K562 (cell line): ENCODE results near the gene HSBP1L1. TPM values are rescaled to one million over a fixed set of nuclear protein-coding genes. Genes with fewer than 3 reads are reported as not detected.

Experiments used
- AFF1 ChIP-seq, 2 experiments: fragments of 450-650 bp; IDR thresholded peaks; 2 replicates each; pipeline ENCODE4 v1.6.1; 2018; ENCODE audit warnings: mild to moderate bottlenecking in 2 of 2, low read depth in 1 of 2; ENCODE audit not compliant: partially characterized antibody in 2 of 2
- ATF1 ChIP-seq, 2 experiments: fragments of 450-650 bp in 1 of 2; IDR thresholded peaks; 2 replicates each; pipeline ENCODE4 v1.6.1; 2016; ENCODE audit warnings: missing compliant biosample characterization in 1 of 2, missing genetic modification characterization in 1 of 2
- CEBPB ChIP-seq: fragments of 450-650 bp; IDR thresholded peaks from 2 replicates; pipeline ENCODE4 v1.6.1; 2016; ENCODE audit warnings: missing genetic modification characterization, missing compliant biosample characterization
- EGR1 ChIP-seq: fragments of 450-650 bp; conservative IDR thresholded peaks from 2 replicates; pipeline ENCODE4 v1.6.1; 2017; ENCODE audit warnings: mild to moderate bottlenecking
- KDM1A ChIP-seq, 2 experiments: fragments of 450-650 bp; IDR thresholded peaks; 2 replicates each; pipeline ENCODE4 v1.6.1; 2016; ENCODE audit warnings: mild to moderate bottlenecking in 2 of 2
- KDM5B ChIP-seq: fragments of 200-600 bp; sonication (generic); IDR thresholded peaks from 2 replicates; pipeline ENCODE4 v1.6.1; 2012; ENCODE audit warnings: low read depth, mild to moderate bottlenecking, moderate library complexity, low read length, control low read depth, inconsistent platforms; ENCODE audit not compliant: insufficient replicate concordance
- MAX ChIP-seq: sonication (generic); formaldehyde crosslinking; IDR thresholded peaks from 2 replicates; pipeline ENCODE4 v1.9.0; 2022; ENCODE audit warnings: mild to moderate bottlenecking, missing genetic modification reagents
- MCM7 ChIP-seq, 2 experiments: fragments of 450-650 bp; IDR thresholded peaks; 2 replicates each; pipeline ENCODE4 v1.6.1; 2016 to 2018
- MIER1 ChIP-seq: fragments of 450-650 bp; IDR thresholded peaks from 2 replicates; pipeline ENCODE4 v1.6.1; 2016; ENCODE audit warnings: antibody characterized with exemption, mild to moderate bottlenecking, low read depth
- MYC ChIP-seq, 2 experiments: fragments of 250-450 bp in 1 of 2; sonication (Bioruptor Pico) in 1 of 2; IDR thresholded peaks; 2 replicates each; pipeline versions ENCODE4 v1.5.1 to v1.6.1; 2012 to 2021; ENCODE audit warnings: low read depth in 2 of 2, borderline replicate concordance in 1 of 2, improper control_type of control experiment in 1 of 2, low read length in 1 of 2, mild to moderate bottlenecking in 1 of 2, moderate library complexity in 1 of 2
- POLR2A ChIP-seq: fragments of 450-650 bp; conservative IDR thresholded peaks from 2 replicates; pipeline ENCODE4 v1.6.1; 2016
- POLR2AphosphoS2 ChIP-seq: IDR thresholded peaks from 2 replicates; pipeline ENCODE4 v1.6.1; 2012; ENCODE audit warnings: low read length, improper control_type of control experiment
- POLR2H ChIP-seq: IDR thresholded peaks from 2 replicates; pipeline ENCODE4 v1.6.1; 2016; ENCODE audit warnings: missing genetic modification characterization, low read depth, mild to moderate bottlenecking, control low read depth, missing compliant biosample characterization, moderate library complexity
- SMARCC2 ChIP-seq: fragments of 450-650 bp; IDR thresholded peaks from 2 replicates; pipeline ENCODE4 v1.6.1; 2017; ENCODE audit warnings: antibody characterized with exemption, moderate library complexity, mild to moderate bottlenecking, low read depth
- ZFPM2 ChIP-seq: fragments of 250-450 bp; sonication (Bioruptor Pico); IDR thresholded peaks from 2 replicates; pipeline ENCODE4 v1.5.1; 2022; ENCODE audit warnings: mild to moderate bottlenecking
- ZNF212 ChIP-seq: fragments of 450-650 bp; formaldehyde crosslinking; IDR thresholded peaks from 2 replicates; pipeline ENCODE4 v1.4.0; 2020; ENCODE audit warnings: mild to moderate bottlenecking
- ZNF449 ChIP-seq: fragments of 250-450 bp; sonication (Bioruptor Pico); IDR thresholded peaks from 2 replicates; pipeline ENCODE4 v1.8.0; 2022; ENCODE audit warnings: moderate library complexity, mild to moderate bottlenecking, inconsistent platforms
- polyA plus RNA-seq, 8 experiments: library from polyadenylated mRNA; depleted of rRNA in 4 of 8; stranded (reverse) in 5 of 8; unstranded in 3 of 8; fragments of >200 nt; fragmentation: Nextera tagmentation in 2 of 8; fragmentation: Illumina TruSeq in 1 of 8; extraction: Ambion mirVana in 2 of 8; extraction: Trizol in 1 of 8; gene quantifications; 2 replicates each; pipeline versions ENCODE4 v1.2.1 to v1.2.3, GENCODE V29; 2011 to 2014; ENCODE audit warnings: inconsistent platforms in 1 of 8, missing spikeins in 1 of 8
- total RNA-seq, 7 experiments: library from RNA; depleted of rRNA in 6 of 7; stranded (reverse); fragments of >200 nt in 6 of 7; fragmentation: Illumina TruSeq in 2 of 7; extraction: Trizol in 2 of 7; gene quantifications; 2 replicates each; pipeline versions ENCODE4 v1.2.1 to v1.2.3, GENCODE V29; 2011 to 2021; ENCODE audit warnings: low replicate concordance in 1 of 7
- TF ChIP-seq, protein P1 (sequence below), 2 experiments: fragments of 450-650 bp; conservative IDR thresholded peaks; 2 replicates each; pipeline ENCODE4 v1.6.1; 2017; ENCODE audit warnings: mild to moderate bottlenecking in 2 of 2, moderate library complexity in 2 of 2

The HSBP1L1 gene
- total and polyA plus RNA-seq, 9 of the 15 experiments (the other 6 are each of a cell fraction or from before 2014, with no cell fraction given) = 0.24 to 0.36 TPM; not detected in 7

GRCh38 chr18:79988451-79989194 is 24.2 kb downstream of the HSBP1L1 start, which contains the start of gene TXNL4A (continued):
- TF ChIP-seq MYC (IDR thresholded peaks at IDR 0.05; ENCODE audit: low read depth, low read length) = peak; percentile 72
- no peak for TF ChIP-seq MYC (CRISPR knock-in tag; IDR thresholded peaks at IDR 0.05; ENCODE audit: borderline replicate concordance, low read depth)
- TF ChIP-seq POLR2H (tag) = peak; percentile 71
- TF ChIP-seq AFF1 (IDR thresholded peaks at IDR 0.05; ENCODE audit: low read depth in 1 of 2, partially characterized antibody in 2 of 2) = no peak
- no peak for TF ChIP-seq POLR2AphosphoS2
- TF ChIP-seq ZNF212 (CRISPR knock-in tag) = no peak
- no peak for TF ChIP-seq SMARCC2
- TF ChIP-seq POLR2A = peak; percentile 84
- no peak for TF ChIP-seq KDM1A (IDR thresholded peaks at IDR 0.05)
- TF ChIP-seq ATF1 (CRISPR knock-in tag; IDR thresholded peaks at IDR 0.05) = peak; percentile 72
- TF ChIP-seq ATF1 (tag; IDR thresholded peaks at IDR 0.05) = peak; percentile 94
- no peak for TF ChIP-seq CEBPB (tag)
- TF ChIP-seq MCM7 (IDR thresholded peaks at IDR 0.05) = no peak
- no peak for TF ChIP-seq MIER1
- TF ChIP-seq, protein P1, sequence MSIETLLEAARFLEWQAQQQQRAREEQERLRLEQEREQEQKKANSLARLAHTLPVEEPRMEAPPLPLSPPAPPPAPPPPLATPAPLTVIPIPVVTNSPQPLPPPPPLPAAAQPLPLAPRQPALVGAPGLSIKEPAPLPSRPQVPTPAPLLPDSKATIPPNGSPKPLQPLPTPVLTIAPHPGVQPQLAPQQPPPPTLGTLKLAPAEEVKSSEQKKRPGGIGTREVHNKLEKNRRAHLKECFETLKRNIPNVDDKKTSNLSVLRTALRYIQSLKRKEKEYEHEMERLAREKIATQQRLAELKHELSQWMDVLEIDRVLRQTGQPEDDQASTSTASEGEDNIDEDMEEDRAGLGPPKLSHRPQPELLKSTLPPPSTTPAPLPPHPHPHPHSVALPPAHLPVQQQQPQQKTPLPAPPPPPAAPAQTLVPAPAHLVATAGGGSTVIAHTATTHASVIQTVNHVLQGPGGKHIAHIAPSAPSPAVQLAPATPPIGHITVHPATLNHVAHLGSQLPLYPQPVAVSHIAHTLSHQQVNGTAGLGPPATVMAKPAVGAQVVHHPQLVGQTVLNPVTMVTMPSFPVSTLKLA (conservative IDR thresholded peaks at IDR 0.05) = peak in 1 of 2 experiments; percentile 72
- TF ChIP-seq ZNF449 (CRISPR knock-in tag) = no peak
- peak; percentile 76 for TF ChIP-seq MAX
- TF ChIP-seq EGR1 = peak; percentile 91
- no peak for TF ChIP-seq ZFPM2 (CRISPR knock-in tag)
- peak; percentile 79 for TF ChIP-seq KDM5B
